ENCODE results near the gene C10orf62. TPM values are rescaled to one million over a fixed set of nuclear protein-coding genes. Genes with fewer than 3 reads are reported as not detected.

Gene C10orf62
- total and polyA plus RNA-seq, 9 of the 15 experiments (the other 6 are each of a cell fraction or from before 2014, with no cell fraction given): not detected

DNA sequence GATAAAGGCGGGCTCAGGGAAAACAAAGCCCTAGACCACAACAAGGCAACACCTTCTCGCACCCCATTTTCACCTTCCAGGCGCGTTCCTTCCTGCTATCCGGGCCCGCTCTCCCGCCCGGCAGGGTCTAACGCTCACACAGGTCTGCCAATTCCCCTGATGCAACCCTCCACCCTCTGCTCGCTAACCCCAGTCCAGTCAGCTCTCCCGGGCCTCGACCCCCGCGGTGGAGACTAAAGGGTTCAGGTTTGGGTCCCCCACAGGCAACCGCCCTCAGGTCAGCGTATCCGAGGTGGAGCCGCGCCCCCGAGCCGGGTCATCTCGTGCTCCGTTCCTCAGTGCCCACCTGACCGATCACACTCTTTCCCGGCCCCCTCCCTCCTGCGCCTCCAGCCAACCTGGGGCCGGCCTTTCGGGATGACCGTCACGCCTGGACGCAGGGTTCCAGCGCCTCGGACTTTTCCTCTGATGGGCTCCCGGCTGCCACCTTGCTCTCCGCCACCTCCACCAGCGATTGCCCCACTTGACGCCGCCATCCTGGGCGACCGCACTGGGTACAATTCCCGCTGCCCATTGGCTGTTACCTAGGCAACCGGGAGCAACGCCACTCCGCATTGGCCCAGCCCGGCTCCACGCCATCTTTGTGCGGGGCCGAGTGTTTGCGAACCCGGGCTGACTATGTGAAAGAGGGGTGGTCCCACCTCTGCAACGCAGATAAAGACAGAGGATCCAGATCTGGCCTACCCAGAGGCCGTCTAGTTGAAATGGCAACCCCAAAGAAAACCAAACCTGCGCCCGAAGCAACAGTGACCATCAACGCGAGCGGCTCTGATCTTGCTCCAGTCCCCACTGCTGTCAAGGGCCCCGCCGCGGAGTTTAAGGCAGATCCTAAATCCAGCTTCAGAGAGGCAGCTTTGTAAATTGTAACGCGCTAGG lies 43.7 kb downstream of the C10orf62 start, which contains the start of gene MORN4 (continued):
- TF ChIP-seq, protein P1, sequence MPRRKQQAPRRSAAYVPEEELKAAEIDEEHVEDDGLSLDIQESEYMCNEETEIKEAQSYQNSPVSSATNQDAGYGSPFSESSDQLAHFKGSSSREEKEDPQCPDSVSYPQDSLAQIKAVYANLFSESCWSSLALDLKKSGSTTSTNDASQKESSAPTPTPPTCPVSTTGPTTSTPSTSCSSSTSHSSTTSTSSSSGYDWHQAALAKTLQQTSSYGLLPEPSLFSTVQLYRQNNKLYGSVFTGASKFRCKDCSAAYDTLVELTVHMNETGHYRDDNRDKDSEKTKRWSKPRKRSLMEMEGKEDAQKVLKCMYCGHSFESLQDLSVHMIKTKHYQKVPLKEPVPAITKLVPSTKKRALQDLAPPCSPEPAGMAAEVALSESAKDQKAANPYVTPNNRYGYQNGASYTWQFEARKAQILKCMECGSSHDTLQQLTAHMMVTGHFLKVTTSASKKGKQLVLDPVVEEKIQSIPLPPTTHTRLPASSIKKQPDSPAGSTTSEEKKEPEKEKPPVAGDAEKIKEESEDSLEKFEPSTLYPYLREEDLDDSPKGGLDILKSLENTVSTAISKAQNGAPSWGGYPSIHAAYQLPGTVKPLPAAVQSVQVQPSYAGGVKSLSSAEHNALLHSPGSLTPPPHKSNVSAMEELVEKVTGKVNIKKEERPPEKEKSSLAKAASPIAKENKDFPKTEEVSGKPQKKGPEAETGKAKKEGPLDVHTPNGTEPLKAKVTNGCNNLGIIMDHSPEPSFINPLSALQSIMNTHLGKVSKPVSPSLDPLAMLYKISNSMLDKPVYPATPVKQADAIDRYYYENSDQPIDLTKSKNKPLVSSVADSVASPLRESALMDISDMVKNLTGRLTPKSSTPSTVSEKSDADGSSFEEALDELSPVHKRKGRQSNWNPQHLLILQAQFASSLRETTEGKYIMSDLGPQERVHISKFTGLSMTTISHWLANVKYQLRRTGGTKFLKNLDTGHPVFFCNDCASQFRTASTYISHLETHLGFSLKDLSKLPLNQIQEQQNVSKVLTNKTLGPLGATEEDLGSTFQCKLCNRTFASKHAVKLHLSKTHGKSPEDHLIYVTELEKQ (CRISPR knock-in tag; IDR thresholded peaks at IDR 0.05): no peak
- TF ChIP-seq, protein P2, sequence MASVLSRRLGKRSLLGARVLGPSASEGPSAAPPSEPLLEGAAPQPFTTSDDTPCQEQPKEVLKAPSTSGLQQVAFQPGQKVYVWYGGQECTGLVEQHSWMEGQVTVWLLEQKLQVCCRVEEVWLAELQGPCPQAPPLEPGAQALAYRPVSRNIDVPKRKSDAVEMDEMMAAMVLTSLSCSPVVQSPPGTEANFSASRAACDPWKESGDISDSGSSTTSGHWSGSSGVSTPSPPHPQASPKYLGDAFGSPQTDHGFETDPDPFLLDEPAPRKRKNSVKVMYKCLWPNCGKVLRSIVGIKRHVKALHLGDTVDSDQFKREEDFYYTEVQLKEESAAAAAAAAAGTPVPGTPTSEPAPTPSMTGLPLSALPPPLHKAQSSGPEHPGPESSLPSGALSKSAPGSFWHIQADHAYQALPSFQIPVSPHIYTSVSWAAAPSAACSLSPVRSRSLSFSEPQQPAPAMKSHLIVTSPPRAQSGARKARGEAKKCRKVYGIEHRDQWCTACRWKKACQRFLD (CRISPR knock-in tag; IDR thresholded peaks at IDR 0.05): no peak
- TF ChIP-seq CCAR2 (IDR thresholded peaks at IDR 0.05; ENCODE audit: low read depth, low read length) (no peak), TCF7 (IDR thresholded peaks at IDR 0.05; ENCODE audit: borderline replicate concordance) (no peak), ETV1 (tag; conservative IDR thresholded peaks at IDR 0.05; ENCODE audit: low read depth) (no peak), SPI1 (IDR thresholded peaks at IDR 0.05; ENCODE audit: borderline replicate concordance, low read depth, low read length) (no peak), YBX1 (IDR thresholded peaks at IDR 0.05) (no peak), ZNF717 (CRISPR knock-in tag; IDR thresholded peaks at IDR 0.05) (no peak), XRCC3 (IDR thresholded peaks at IDR 0.05) (no peak), ETS2 (tag; IDR thresholded peaks at IDR 0.05; ENCODE audit: borderline replicate concordance, poor library complexity, severe bottlenecking) (no peak), PCBP2 (IDR thresholded peaks at IDR 0.05; ENCODE audit: low read depth, low read length, poor library complexity, severe bottlenecking) (no peak), ADNP (tag; IDR thresholded peaks at IDR 0.05) (no peak), PHB (CRISPR knock-in tag; IDR thresholded peaks at IDR 0.05) (no peak), ZNF668 (CRISPR knock-in tag; IDR thresholded peaks at IDR 0.05) (no peak), ZNF785 (CRISPR knock-in tag; IDR thresholded peaks at IDR 0.05) (no peak), COPS2 (conservative IDR thresholded peaks at IDR 0.05) (no peak), PTRF (tag; IDR thresholded peaks at IDR 0.05) (no peak), SP2 (IDR thresholded peaks at IDR 0.05; ENCODE audit: extremely low read depth, low read depth, low read length, poor library complexity, severe bottlenecking) (no peak), ZNF354B (CRISPR knock-in tag; IDR thresholded peaks at IDR 0.05) (no peak)
- TF ChIP-seq, protein P3, sequence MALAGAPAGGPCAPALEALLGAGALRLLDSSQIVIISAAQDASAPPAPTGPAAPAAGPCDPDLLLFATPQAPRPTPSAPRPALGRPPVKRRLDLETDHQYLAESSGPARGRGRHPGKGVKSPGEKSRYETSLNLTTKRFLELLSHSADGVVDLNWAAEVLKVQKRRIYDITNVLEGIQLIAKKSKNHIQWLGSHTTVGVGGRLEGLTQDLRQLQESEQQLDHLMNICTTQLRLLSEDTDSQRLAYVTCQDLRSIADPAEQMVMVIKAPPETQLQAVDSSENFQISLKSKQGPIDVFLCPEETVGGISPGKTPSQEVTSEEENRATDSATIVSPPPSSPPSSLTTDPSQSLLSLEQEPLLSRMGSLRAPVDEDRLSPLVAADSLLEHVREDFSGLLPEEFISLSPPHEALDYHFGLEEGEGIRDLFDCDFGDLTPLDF (CRISPR knock-in tag; IDR thresholded peaks at IDR 0.05): no peak
- TF ChIP-seq, protein P4, sequence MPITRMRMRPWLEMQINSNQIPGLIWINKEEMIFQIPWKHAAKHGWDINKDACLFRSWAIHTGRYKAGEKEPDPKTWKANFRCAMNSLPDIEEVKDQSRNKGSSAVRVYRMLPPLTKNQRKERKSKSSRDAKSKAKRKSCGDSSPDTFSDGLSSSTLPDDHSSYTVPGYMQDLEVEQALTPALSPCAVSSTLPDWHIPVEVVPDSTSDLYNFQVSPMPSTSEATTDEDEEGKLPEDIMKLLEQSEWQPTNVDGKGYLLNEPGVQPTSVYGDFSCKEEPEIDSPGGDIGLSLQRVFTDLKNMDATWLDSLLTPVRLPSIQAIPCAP (CRISPR knock-in tag; IDR thresholded peaks at IDR 0.05; ENCODE audit: borderline replicate concordance): no peak

Measured in K562 (cell line).